ENCODE measurements around the gene CTSE. TPM values are rescaled to one million over a fixed set of nuclear protein-coding genes. Genes with fewer than 3 reads are reported as not detected.
"Not testable (repeated sequence)": the region's sequence is repeated elsewhere in the genome, so short reads cannot be mapped to it uniquely, and the experiment has no call there.

Gene CTSE
- total RNA-seq, 1 experiment from 2014 or later, result not detected

DNA sequence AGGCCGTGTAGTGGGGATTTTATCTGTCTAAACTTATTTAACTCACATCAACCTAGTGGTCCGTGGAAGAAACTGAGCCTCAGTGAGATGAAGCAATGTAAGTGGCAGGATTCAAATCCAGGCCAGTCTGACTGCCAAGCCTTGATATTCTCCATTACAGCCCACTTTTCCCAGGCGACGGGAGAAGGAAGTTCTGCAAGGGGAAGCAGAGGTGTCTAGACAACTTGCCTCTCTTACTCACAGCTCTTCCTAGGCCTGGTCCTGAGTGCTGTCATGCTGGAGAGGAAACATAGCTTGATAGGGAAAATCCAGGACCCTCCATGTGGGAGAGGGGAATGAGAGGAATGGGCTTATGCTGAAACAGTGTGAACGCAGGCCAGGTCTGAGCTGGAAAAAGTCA is 9.1 kb downstream of the CTSE start:
- DNase-seq (ENCODE audit: low spot score), result no peak

- no peak for DNase-seq (ENCODE audit: low spot score)
Measured at GRCh38 chr1:206013026-206013795, 10.5 kb downstream of the CTSE start.

DNA sequence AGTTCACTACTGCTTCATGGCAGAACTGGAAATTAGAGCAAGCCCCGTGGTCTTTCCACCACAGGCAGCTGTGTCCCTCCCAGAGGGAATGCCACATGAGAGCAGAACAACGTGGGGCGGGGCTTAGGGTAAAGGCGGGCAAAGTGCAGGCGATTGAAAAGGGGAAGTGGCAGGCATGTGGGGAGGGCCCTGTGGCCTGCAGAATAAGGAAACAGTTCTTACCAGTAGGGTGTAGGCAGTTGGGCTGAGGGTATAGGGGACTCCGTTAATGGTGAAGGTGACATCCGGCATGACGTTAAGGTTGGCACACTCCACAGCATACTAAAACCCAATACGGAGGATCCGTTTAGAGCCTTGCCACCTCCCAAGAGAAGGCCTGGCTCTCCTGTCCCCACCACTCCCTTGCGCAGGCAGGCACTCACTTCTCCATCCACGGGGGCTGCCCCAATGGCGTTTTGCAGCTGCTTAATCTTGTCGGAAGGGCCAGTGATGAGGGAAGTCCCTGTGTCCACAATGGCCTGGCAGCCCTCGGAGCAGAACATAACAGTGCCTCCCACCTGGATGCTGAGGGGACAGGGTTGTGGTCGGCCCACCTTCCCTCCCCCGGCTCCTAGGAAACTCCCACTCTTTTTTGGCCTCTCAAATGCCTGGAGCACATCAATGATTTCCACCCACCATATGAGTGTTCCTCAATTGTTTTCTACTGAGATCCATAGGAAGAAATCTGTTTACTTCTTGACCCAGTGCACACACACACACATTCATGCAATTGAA is 11.4 kb downstream of the CTSE start:
- DNase-seq (ENCODE audit: low spot score), result no peak

GRCh38 chr1:206011057-206011456 is 12.6 kb downstream of the CTSE start:
- no peak for DNase-seq (ENCODE audit: low spot score)

- no peak for DNase-seq (ENCODE audit: low spot score)
Measured at GRCh38 chr1:206010060-206010459, 13.6 kb downstream of the CTSE start.

DNA sequence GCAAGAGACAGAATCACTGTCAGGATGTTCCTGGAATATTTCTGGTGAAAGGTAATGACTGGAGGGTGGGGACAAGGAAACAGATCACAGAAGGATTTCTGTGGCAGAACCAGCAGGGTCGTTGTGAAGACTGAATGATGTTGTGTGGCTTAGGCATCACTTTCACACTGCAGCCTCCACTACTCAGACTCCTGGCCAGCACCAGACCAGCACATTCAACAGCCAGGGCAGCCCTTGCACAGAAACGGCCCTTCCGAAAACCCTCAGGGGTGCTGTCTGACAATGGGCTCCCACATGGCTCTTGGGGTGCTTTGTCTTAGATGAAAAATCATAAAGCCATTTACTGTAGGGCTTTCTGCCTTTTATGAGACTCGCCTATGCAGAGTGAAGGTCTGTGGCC is 16.7 kb downstream of the CTSE start:
- DNase-seq (ENCODE audit: low spot score), result no peak

- no peak for DNase-seq (ENCODE audit: low spot score)
Measured at GRCh38 chr1:206005778-206006180, 17.9 kb downstream of the CTSE start.

GRCh38 chr1:206005234-206005633 is 18.5 kb downstream of the CTSE start:
- DNase-seq (ENCODE audit: low spot score), result no peak

GRCh38 chr1:206004826-206005225 is 18.9 kb downstream of the CTSE start:
- DNase-seq (ENCODE audit: low spot score), result no peak

DNA sequence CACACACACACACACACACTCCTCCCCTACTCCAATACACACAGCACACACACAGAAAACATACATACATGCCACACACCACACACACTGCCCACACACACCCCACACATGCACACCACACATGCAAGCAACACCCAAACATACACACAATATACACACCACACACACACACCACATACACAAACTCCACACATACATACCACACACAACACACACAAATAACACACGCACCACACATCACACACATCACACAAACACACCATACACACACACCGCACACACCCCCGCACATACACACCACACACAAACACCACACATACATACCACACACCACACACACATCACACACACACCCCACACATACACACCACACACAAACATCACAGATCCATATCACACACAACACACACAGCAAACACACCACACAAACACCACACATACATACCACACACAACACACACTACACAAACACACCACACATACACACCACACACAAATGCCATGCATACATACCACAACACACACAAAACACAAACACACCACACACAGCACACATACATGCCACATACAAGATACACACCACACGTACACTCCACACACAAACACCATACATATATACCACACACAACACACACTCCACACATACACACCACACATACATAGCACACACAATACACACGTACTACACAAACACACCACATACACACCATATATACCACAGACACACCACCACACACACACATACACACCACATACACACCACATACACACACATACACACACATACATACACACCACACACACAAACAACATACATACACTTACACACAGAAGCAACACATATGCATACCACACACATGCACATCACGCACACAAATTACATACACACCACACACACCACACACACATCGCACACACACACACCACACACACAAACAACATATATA is 19.6 kb downstream of the CTSE start:
- DNase-seq (ENCODE audit: low spot score), result no peak

DNA sequence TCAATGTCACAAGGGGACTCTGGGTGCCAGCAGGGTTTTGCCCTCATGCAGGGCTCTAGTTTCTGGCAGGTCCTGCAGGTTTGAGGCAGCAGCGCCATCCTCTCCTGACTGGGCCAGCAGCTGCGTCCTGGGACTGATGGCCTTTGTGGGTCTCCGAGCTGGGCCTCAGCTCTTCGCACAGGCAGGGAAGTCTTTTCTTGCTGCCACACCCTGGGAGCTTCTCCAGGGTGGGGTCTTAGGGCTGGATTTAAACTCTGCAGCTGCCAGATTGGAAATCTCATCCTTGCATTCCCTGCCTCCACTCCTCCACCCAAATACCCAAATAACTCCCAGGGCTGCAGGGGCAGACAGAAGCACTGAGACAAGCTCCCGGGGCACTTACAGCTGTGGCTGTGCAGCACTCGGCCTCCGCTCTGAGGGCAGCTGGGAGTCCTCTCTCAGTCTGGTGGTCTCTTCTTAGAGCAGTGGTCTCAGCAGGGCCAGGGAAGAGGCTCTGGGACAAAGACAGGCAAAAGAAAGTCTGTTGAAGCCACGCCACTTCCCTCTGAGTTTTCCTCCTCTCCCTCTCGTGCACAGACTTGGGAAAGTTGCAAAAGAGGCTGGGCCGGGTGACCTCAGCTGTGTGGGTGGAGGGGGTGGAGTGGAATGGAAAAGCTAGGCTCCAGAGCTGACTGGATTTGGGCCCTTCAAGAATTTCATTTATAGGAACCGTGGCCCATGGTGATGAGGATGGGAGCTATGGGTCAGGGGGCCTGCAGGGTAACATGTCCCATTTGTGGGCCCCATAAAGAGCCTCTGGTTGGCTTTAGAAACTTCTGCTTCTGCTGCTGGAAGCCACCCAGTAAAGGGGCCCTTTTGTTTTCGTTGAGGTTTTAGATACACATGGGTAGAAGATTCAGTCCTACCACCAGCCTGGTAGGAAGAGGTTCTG is 20.6 kb downstream of the CTSE start, which contains the start of gene RAB7B:
TSS of gene RAB7B (minus strand) at position 525 of the 931 bp plus-strand sequence. CDS start 9,260 bp downstream, outside the sequence.
- peak; percentile 50 for DNase-seq (ENCODE audit: low spot score)

DNA sequence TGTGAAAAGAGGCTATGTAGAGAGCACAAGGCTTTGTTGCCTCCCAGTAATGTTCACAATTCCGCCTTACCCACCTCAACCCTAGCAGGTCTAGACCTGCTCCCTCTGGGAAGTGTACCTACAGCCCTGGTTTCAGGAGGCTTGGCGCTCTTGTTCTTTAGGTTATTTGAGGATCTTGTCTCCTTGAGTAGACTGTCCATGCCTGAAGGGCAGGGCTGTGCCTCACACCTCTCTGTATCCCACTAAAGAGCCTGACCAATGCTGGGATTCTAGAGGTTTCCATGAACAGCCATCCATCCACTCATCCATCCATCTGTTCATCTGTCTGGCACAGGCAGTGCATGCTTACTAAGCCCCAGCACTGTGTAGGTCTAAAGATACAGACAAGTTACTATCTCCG is 21.5 kb downstream of the CTSE start:
- no peak for DNase-seq (ENCODE audit: low spot score)

DNA sequence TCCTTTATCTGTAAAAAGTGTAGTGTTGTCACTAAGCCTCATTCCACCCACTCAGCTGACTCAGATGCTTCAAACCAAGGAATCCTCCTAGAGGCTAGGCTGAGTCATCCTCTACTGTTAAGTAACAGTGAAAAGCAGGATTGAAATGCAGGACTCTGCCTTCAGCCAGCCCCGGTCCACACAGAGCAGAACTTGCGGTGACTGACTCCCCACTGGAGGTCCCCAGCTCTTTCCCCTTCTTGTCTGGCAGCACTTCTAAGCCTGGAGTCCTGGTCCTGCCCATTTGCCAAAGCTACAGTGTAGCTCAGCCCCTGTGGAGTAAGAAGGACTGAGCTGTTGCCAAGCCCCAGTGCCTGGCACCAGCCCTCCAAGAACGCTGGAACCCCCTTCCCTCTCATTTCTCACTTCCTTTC is 22.2 kb downstream of the CTSE start:
- peak; percentile 76 for DNase-seq (ENCODE audit: low spot score)

DNA sequence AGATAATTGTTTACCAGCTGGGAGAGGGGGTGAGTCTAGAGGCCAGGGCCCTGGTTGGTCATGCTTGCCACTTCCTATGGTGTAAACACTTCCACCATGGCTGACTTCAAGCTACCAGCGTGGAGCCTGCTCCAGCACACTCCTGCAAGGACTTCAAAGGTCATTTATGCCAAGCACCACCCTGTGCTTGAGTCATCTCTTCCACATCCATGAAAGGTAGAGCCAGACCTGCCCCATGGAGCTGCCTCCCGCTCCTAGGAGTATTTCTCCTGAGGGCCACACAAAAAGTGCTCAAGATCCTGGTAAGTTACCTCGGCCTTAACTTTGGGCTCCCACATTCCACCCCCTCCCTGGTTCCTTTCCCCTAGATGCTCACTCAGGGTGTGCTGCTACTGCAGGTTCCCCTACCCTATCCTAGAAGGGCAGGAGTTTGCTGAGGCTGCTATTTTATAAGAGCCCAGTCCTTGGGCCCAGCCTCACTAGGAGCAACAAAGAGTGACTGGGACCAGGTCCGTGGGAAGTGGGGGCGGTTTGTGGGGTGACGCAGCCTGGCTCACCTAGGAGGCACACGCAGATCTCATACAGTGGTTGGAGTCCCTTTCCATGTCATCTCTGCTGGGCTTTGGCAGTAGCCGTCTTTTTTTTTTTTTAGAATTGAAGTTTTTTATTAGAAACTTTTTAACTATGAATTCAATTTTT is 22.9 kb downstream of the CTSE start:
- no peak for DNase-seq (ENCODE audit: low spot score)

DNA sequence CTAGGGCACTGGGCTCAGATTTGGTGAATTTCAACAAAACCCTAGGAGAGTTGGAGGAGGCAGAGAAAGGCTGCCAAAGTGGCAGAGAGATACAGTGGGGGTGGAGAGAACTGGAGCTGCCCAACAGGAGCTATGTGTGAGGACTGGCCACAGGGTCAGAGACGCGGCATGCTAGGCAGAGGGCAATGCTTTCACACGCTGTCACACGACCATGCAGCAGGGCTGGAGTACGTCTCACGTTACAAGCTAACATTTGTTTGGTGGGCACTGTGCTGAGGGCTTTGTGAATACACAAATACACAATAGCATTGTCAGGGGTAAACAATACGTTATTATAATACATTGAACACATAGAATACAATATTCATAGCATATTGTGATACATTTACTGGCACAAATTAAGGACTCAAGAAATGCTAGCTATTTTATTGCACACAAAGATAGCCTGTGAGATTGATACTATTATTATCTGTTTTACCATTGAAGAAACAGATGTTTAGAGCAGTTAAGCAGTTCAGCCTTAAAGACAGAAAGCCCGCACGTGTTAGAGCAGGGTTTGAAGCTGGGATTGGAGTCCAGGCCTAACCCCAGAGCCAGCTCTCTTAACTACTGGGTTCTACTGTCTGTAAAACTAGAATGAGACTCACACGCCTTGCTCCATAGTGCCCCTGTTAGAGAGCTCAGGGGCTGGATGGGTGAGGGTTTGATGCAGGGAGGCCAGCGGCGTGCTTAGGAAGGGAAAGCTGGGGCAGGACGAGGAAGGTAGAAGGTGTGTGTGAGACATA is 25.0 kb downstream of the CTSE start:
- DNase-seq (ENCODE audit: low spot score), result no peak

DNA sequence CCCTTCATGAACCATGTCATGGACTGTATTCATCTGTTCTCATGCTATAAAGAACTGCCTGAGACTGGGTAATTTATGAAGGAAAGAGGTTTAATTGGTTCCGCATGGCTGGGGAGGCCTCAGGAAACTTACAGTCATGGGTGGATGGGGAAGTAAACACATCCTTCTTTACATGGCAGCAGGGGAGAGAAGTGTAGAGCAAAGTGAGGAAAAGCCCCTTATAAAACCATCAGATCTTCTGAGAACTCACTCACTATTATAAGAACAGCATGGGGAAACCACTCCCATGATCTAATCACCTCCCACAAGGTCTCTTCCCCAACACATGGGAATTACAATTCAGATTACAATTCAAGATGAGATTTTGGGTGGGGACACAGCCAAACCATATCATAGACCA is 27.1 kb downstream of the CTSE start:
- not testable (repeated sequence) for DNase-seq (ENCODE audit: low spot score)

DNA sequence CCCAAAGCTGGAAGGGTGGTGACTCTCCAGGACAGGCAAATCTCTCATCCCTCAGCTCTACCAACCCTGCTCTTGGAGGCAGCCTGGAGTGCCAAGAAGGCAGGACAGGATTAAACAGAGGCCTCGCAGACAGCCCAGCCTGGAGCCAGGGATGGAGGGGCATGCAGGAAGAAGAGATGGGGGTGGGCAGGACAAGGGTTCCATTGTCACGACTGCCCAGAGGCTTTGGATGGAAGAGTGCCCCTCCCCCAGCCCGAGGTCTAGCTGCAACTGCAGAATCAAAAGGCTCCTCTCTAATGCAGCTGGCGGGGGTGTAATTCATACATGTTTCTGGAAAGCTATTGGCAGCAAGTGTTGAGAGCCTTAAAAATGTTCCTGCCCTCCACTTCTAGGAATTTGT is 29.3 kb downstream of the CTSE start:
- no peak for DNase-seq (ENCODE audit: low spot score)

- DNase-seq (ENCODE audit: low spot score), result no peak
Measured at GRCh38 chr1:205993068-205993467, 30.6 kb downstream of the CTSE start.

DNA sequence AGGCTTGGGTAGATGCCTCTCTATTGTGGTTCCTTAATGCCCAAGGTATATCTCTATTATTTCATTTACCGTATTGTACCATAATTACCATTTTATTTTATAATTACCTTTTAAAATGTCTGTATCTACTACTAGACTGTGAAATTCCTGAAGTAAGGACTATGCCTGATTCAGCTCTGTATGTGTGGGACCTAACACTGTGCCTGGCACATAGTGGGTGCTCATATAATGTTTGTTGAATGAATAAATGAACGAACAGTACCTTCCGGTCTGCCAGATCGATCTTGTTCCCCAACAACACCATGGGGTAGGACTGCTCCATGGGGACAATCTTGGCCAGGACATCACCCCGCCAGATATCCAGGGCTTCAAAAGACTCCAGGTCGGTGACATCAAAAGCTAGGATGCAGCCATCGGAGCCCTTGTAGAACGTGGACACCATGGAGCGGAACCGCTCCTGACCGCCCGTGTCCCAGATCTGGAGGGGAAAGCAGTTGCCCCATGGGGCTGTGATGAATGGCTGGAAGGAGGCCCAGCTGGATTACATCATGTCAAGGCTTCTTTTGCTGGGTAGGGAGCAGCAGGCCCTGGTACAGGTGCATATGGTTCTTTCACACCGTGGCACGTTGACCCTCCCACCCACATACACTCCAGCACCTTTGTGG is 31.3 kb downstream of the CTSE start:
- no peak for DNase-seq (ENCODE audit: low spot score)
